A549 (cell line): ENCODE results near the gene BPIFB4.

Experiments
- CEBPB ChIP-seq, 2 experiments: fragments of >200 bp in 1 of 2; sonication (Bioruptor Twin) in 1 of 2; formaldehyde crosslinking in 1 of 2; IDR thresholded peaks; 2 replicates each; pipeline ENCODE4 v1.6.1; 2012 to 2016
- EP300 ChIP-seq, 2 experiments: fragments of >200 bp; sonication (Bioruptor Twin); formaldehyde crosslinking; IDR thresholded peaks; 2 replicates in 1 of 2; 3 replicates in 1 of 2; pipeline ENCODE4 v1.6.1; 2016 to 2017
- ESRRA ChIP-seq: fragments of 150-350 bp; IDR thresholded peaks from 2 replicates; pipeline ENCODE4 v1.6.1; 2014; ENCODE audit warnings: mild to moderate bottlenecking, low read length, borderline replicate concordance
- MAFK ChIP-seq: fragments of 450-650 bp; IDR thresholded peaks from 2 replicates; pipeline ENCODE4 v1.6.1; 2014; ENCODE audit not compliant: partially characterized antibody
- MYC ChIP-seq: IDR thresholded peaks from 2 replicates; pipeline ENCODE4 v1.6.1; 2012; ENCODE audit warnings: mild to moderate bottlenecking, inconsistent platforms, low read length, improper control_type of control experiment, borderline replicate concordance
- POLR2A ChIP-seq: IDR thresholded peaks from 2 replicates; pipeline ENCODE4 v1.6.1; 2012; ENCODE audit warnings: mild to moderate bottlenecking, low read length
- RAD21 ChIP-seq, 2 experiments: fragments of >200 bp in 1 of 2; sonication (Bioruptor Twin) in 1 of 2; formaldehyde crosslinking in 1 of 2; IDR thresholded peaks in 1 of 2; conservative IDR thresholded peaks in 1 of 2; 2 replicates in 1 of 2; 3 replicates in 1 of 2; pipeline ENCODE4 v1.6.1; 2012 to 2018; ENCODE audit warnings: inconsistent platforms in 1 of 2
- RNF2 ChIP-seq: fragments of 200-600 bp; sonication (generic); IDR thresholded peaks from 2 replicates; pipeline ENCODE4 v1.6.1; 2016; ENCODE audit warnings: low read depth, mild to moderate bottlenecking, antibody characterized with exemption, moderate library complexity, borderline replicate concordance
- SMC3 ChIP-seq: fragments of >200 bp; sonication (Bioruptor Twin); formaldehyde crosslinking; IDR thresholded peaks from 3 replicates; pipeline ENCODE4 v1.6.1; 2018; ENCODE audit warnings: inconsistent platforms
- TF ChIP-seq, protein P1 (sequence below): fragments of >200 bp; sonication (Bioruptor Twin); formaldehyde crosslinking; IDR thresholded peaks from 3 replicates; pipeline ENCODE4 v1.5.1; 2016
- TF ChIP-seq, protein P2 (sequence below): IDR thresholded peaks from 2 replicates; pipeline ENCODE4 v1.6.1; 2012
- TF ChIP-seq, protein P3 (sequence below): fragments of 450-650 bp; IDR thresholded peaks from 2 replicates; pipeline ENCODE4 v1.6.1; 2014; ENCODE audit warnings: antibody characterized with exemption
- TF ChIP-seq, protein P4 (sequence below): fragments of 200-600 bp; sonication (generic); IDR thresholded peaks from 2 replicates; pipeline ENCODE4 v1.6.1; 2016; ENCODE audit warnings: antibody characterized with exemption, mild to moderate bottlenecking, moderate library complexity

GRCh38 chr20:33064572-33065287 lies 14.7 kb upstream of the BPIFB4 start:
- TF ChIP-seq, protein P1, sequence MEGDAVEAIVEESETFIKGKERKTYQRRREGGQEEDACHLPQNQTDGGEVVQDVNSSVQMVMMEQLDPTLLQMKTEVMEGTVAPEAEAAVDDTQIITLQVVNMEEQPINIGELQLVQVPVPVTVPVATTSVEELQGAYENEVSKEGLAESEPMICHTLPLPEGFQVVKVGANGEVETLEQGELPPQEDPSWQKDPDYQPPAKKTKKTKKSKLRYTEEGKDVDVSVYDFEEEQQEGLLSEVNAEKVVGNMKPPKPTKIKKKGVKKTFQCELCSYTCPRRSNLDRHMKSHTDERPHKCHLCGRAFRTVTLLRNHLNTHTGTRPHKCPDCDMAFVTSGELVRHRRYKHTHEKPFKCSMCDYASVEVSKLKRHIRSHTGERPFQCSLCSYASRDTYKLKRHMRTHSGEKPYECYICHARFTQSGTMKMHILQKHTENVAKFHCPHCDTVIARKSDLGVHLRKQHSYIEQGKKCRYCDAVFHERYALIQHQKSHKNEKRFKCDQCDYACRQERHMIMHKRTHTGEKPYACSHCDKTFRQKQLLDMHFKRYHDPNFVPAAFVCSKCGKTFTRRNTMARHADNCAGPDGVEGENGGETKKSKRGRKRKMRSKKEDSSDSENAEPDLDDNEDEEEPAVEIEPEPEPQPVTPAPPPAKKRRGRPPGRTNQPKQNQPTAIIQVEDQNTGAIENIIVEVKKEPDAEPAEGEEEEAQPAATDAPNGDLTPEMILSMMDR: no peak
- TF ChIP-seq POLR2A (no peak), SMC3 (no peak), RAD21 (conservative IDR thresholded peaks at IDR 0.05 in 1 of 2, IDR thresholded peaks at IDR 0.05 in 1 of 2) (no peak), RNF2 (no peak), MAFK (no peak), EP300 (IDR thresholded peaks at IDR 0.05) (no peak), MYC (no peak), CEBPB (IDR thresholded peaks at IDR 0.05) (no peak), ESRRA (no peak)
- TF ChIP-seq, protein P2, sequence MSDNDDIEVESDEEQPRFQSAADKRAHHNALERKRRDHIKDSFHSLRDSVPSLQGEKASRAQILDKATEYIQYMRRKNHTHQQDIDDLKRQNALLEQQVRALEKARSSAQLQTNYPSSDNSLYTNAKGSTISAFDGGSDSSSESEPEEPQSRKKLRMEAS: no peak
- TF ChIP-seq, protein P3, sequence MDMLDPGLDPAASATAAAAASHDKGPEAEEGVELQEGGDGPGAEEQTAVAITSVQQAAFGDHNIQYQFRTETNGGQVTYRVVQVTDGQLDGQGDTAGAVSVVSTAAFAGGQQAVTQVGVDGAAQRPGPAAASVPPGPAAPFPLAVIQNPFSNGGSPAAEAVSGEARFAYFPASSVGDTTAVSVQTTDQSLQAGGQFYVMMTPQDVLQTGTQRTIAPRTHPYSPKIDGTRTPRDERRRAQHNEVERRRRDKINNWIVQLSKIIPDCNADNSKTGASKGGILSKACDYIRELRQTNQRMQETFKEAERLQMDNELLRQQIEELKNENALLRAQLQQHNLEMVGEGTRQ: no peak
- TF ChIP-seq, protein P4, sequence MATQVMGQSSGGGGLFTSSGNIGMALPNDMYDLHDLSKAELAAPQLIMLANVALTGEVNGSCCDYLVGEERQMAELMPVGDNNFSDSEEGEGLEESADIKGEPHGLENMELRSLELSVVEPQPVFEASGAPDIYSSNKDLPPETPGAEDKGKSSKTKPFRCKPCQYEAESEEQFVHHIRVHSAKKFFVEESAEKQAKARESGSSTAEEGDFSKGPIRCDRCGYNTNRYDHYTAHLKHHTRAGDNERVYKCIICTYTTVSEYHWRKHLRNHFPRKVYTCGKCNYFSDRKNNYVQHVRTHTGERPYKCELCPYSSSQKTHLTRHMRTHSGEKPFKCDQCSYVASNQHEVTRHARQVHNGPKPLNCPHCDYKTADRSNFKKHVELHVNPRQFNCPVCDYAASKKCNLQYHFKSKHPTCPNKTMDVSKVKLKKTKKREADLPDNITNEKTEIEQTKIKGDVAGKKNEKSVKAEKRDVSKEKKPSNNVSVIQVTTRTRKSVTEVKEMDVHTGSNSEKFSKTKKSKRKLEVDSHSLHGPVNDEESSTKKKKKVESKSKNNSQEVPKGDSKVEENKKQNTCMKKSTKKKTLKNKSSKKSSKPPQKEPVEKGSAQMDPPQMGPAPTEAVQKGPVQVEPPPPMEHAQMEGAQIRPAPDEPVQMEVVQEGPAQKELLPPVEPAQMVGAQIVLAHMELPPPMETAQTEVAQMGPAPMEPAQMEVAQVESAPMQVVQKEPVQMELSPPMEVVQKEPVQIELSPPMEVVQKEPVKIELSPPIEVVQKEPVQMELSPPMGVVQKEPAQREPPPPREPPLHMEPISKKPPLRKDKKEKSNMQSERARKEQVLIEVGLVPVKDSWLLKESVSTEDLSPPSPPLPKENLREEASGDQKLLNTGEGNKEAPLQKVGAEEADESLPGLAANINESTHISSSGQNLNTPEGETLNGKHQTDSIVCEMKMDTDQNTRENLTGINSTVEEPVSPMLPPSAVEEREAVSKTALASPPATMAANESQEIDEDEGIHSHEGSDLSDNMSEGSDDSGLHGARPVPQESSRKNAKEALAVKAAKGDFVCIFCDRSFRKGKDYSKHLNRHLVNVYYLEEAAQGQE: no peak
